Kidney (tissue), 14 donors: ENCODE results near the gene RAPGEF1. TPM values are rescaled to one million over a fixed set of nuclear protein-coding genes. Genes with fewer than 3 reads are reported as not detected.

Source experiments
- DNase-seq, 5 donors: peaks; one replicate each; pipeline ENCODE4 v3.0.0-alpha.2; 2013 to 2020
- FAIRE-seq: peaks from 2 replicates; lab custom pipeline; 2012; peaks lifted over from hg19 to GRCh38; lab: Jason Lieb, UNC
- H3K27ac ChIP-seq, 2 donors: one replicate each; pipeline ENCODE4 v1.7.0; 2013; ENCODE audit warnings: low read depth in 2 of 2, low read length in 2 of 2, inconsistent platforms in 1 of 2
- H3K27me3 ChIP-seq: one replicate; pipeline ENCODE4 v1.7.1; 2013; ENCODE audit warnings: low read length, inconsistent platforms; ENCODE audit not compliant: control insufficient read depth, insufficient read depth
- H3K36me3 ChIP-seq, 3 donors: one replicate each; pipeline versions ENCODE4 v1.7.0 to v1.7.1; 2013; ENCODE audit warnings: low read length in 3 of 3, control low read depth in 1 of 3, inconsistent platforms in 1 of 3; ENCODE audit not compliant: insufficient read depth in 3 of 3, control insufficient read depth in 2 of 3
- H3K4me1 ChIP-seq, 3 donors: one replicate each; pipeline versions ENCODE4 v1.7.0 to v1.7.1; 2013; ENCODE audit warnings: low read length in 3 of 3, inconsistent platforms in 1 of 3, low read depth in 1 of 3; ENCODE audit not compliant: control insufficient read depth in 2 of 3, insufficient read depth in 2 of 3
- H3K4me3 ChIP-seq, 3 donors: one replicate each; pipeline versions ENCODE4 v1.7.0 to v1.8.1; 2013; ENCODE audit warnings: low read length in 3 of 3, control low read depth in 1 of 3, inconsistent platforms in 1 of 3
- H3K9ac ChIP-seq, 3 donors: one replicate each; pipeline versions ENCODE4 v1.7.0 to v1.7.1; 2013; ENCODE audit warnings: low read length in 3 of 3, control low read depth in 1 of 3, inconsistent platforms in 1 of 3
- H3K9me3 ChIP-seq, 3 donors: one replicate each; pipeline versions ENCODE4 v1.7.0 to v1.7.1; 2013; ENCODE audit warnings: low read length in 3 of 3, control low read depth in 1 of 3, inconsistent platforms in 1 of 3; ENCODE audit not compliant: control insufficient read depth in 2 of 3, insufficient read depth in 1 of 3
- intact Hi-C: fragments of 100-400 bp; cut with DNase I; formaldehyde crosslinking; loops from one replicate; pipeline ENCODE4 v1.11.1; 2022
- polyA plus RNA-seq: library from polyadenylated mRNA; stranded (reverse); fragments of 350-450 nt; fragmentation: Illumina TruSeq; extraction: RNeasy Lipid Tissue Mini Kit (QIAGEN cat#74804); gene quantifications from one replicate; pipeline ENCODE4 v1.2.3, GENCODE V29; 2014; ENCODE audit warnings: low read depth, low replicate concordance; ENCODE audit not compliant: insufficient read depth
- total RNA-seq: library from RNA; stranded (reverse); fragmentation: NEBNext Ultra II Directional; extraction: Animal tissue kit (Norgen Biotek cat#: 25700); gene quantifications from one replicate; pipeline ENCODE4 v1.2.1, GENCODE V29; 2021
- TF ChIP-seq, protein P1 (sequence below): IDR thresholded peaks from 3 replicates; pipeline ENCODE4 v1.5.1; 2012; ENCODE audit warnings: mild to moderate bottlenecking, moderate library complexity, borderline replicate concordance; ENCODE audit not compliant: insufficient read depth; ENCODE audit errors: extremely low read depth
- donor health status: control.
- donor health status: control.
- donor health status: control.
- donor health status: control.
- donor health status: control.
- donor health status: DM: yes; HTN: yes; CAD: no.
- donor health status: Normal renal cell carcinoma (clear cell type).

RAPGEF1 gene
- total and polyA plus RNA-seq, 2 donors from 2014 or later, result 15.5 to 79.7 TPM

DNA sequence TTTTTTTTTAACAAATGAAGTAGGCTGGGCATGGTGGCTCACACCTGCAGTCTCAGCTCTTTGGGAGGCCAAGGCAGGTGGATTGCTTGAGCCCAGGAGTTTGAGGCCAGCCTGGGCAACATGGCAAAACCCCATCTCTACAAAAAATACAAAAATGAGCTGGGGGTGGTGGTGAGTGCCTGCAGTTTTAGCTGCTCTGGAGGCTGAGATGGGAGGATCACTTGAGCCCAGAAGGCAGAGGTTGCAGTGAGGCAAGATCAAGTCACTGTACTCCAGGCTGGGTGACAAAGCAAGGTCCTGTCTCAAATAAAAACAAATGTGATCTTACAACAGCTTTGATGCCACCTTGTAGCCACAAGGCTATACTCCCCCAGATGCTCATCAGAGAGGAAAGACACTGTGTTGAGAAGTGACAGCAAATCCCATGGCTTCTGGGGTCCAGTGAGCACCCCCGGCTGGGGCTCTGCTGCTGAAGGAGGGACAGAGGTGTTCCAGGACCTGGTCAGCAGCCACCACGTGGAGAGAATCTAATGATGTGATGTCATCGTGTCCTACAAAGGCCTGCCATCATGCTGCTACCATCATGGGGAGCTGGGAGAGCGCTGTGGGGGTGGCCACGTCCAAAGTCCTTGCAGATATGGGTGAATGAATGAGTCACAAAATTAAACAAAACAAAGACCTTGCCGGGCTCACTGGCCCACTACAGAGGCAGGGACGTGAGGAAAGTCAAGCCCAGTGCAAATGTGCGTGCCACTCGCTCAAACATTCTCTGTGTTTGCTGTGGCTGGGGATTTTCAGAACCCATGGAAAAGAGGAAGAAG is 133.9 kb downstream of the RAPGEF1 start:
- FAIRE-seq (no peak), DNase-seq (no peak)
- Histone ChIP-seq H3K9me3 (no peaks in the 10 kb centered on the region), H3K27ac (no peak overlapping the region), H3K27me3 (no peaks in the 10 kb centered on the region), H3K9ac (peak overlapping the region in 1 of 3 donors; percentile 5), H3K36me3 (peaks cover 0 to 25% (median 0%) of the 10 kb centered on the region in 3 donors), H3K4me3 (no peak overlapping the region), H3K4me1 (peaks cover 0 to 24% (median 21%) of the 10 kb centered on the region in 3 donors)
- TF ChIP-seq, protein P1, sequence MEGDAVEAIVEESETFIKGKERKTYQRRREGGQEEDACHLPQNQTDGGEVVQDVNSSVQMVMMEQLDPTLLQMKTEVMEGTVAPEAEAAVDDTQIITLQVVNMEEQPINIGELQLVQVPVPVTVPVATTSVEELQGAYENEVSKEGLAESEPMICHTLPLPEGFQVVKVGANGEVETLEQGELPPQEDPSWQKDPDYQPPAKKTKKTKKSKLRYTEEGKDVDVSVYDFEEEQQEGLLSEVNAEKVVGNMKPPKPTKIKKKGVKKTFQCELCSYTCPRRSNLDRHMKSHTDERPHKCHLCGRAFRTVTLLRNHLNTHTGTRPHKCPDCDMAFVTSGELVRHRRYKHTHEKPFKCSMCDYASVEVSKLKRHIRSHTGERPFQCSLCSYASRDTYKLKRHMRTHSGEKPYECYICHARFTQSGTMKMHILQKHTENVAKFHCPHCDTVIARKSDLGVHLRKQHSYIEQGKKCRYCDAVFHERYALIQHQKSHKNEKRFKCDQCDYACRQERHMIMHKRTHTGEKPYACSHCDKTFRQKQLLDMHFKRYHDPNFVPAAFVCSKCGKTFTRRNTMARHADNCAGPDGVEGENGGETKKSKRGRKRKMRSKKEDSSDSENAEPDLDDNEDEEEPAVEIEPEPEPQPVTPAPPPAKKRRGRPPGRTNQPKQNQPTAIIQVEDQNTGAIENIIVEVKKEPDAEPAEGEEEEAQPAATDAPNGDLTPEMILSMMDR, result no peak
- intact Hi-C loops, result no loop called here

DNA sequence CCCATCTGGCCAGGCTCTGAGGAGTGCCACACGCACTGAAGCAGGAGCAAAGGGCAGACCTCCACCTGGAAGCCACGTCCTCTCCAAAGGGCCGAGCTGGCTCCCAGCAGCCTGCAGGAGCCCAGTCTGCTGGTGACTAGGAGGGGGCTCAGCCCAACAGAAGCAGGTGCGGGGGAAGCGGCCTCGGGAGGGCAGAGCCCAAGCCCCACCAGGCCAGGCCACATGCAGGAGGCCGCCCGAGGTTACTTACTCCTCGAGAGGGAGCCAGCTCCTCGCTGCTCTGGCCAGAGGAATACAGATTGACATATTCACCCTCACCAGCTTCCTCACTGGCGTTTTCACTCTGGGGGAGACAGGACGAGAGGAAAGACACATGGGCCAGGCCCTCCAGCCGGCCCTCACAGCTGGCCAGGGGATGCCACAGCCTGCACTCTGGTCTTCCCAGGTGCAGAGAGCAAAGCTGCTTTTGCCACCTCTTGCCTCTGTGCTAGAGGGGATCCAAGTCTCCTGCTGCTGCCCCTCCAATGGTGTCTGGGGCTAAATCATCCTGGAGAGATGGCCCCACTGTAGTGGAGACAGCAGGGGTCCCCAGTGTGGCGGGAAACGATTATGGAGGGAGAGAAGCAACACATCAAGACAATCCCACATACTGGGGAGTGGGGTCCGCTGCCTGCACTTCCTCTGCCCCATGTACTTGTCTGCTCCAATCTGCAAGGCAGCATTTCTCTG is 136.0 kb downstream of the RAPGEF1 start:
- no peak for DNase-seq
- TF ChIP-seq, protein P1, result no peak
- Histone ChIP-seq H3K27ac (no peak overlapping the region), H3K27me3 (no peaks in the 10 kb centered on the region), H3K9ac (no peak overlapping the region), H3K36me3 (peaks cover 0 to 23% (median 7%) of the 10 kb centered on the region in 3 donors), H3K4me1 (peaks cover 0 to 18% (median 11%) of the 10 kb centered on the region in 3 donors), H3K4me3 (no peak overlapping the region), H3K9me3 (no peaks in the 10 kb centered on the region)
- intact Hi-C loops, result no loop called here
- FAIRE-seq, result no peak

GRCh38 chr9:131603199-131603598 is 136.7 kb downstream of the RAPGEF1 start:
- no peaks in the 10 kb centered on the region for H3K27me3 ChIP-seq
- intact Hi-C loops, result no loop called here
- TF ChIP-seq, protein P1, result no peak
- peaks cover 0 to 27% (median 11%) of the 10 kb centered on the region in 3 donors for H3K36me3 ChIP-seq
- FAIRE-seq (no peak), DNase-seq (no peak)
- H3K9ac ChIP-seq, result no peak overlapping the region
- no peak overlapping the region for H3K4me3 ChIP-seq
- no peak overlapping the region for H3K27ac ChIP-seq
- H3K4me1 ChIP-seq, result peaks cover 0 to 11% (median 4%) of the 10 kb centered on the region in 3 donors
- no peaks in the 10 kb centered on the region for H3K9me3 ChIP-seq
